Chondrocyte (in vitro differentiated cells): Measurements from ENCODE around the gene ADCY5. TPM values are rescaled to one million over a fixed set of nuclear protein-coding genes. Genes with fewer than 3 reads are reported as not detected.

Experiments used
- DNase-seq: peaks from one replicate; pipeline ENCODE4 v3.0.0; 2021; ENCODE audit warnings: mixed read lengths, low spot score
- H3K27ac Mint-ChIP-seq: one replicate; pipeline ENCODE4 v1.8.0; 2021; ENCODE audit warnings: mild to moderate bottlenecking, moderate library complexity, mixed read lengths; ENCODE audit not compliant: unreplicated experiment
- H3K27me3 Mint-ChIP-seq: 2 replicates; pipeline ENCODE4 v1.8.0; 2021; ENCODE audit warnings: low read depth, mixed read lengths
- H3K36me3 Mint-ChIP-seq: 2 replicates; pipeline ENCODE4 v1.8.0; 2021; ENCODE audit warnings: low read depth, mixed read lengths
- H3K4me1 Mint-ChIP-seq: 2 replicates; pipeline ENCODE4 v1.8.0; 2021; ENCODE audit warnings: low read depth, mild to moderate bottlenecking, mixed read lengths
- H3K4me3 Mint-ChIP-seq: one replicate; pipeline ENCODE4 v1.8.0; 2021; ENCODE audit warnings: mild to moderate bottlenecking, moderate library complexity, mixed read lengths; ENCODE audit not compliant: unreplicated experiment
- H3K9me3 Mint-ChIP-seq: 2 replicates; pipeline ENCODE4 v1.8.0; 2021; ENCODE audit warnings: low read depth, mixed read lengths
- CTCF ChIP-seq: fragments of 200-600 bp; sonication (generic); IDR thresholded peaks from 2 replicates; pipeline ENCODE4 v1.5.0; 2021; ENCODE audit warnings: antibody characterized with exemption, mild to moderate bottlenecking, moderate library complexity
- total RNA-seq: library from RNA; stranded (reverse); gene quantifications from 3 replicates; pipeline ENCODE4 v1.2.1, GENCODE V29; 2021

ADCY5 gene
- total RNA-seq, 1 donor from 2014 or later = 8.0 TPM

GRCh38 chr3:123305192-123305591 lies 143.7 kb downstream of the ADCY5 start:
- Mint-ChIP-seq H3K9me3 (no peaks in the 10 kb centered on the region), H3K36me3 (peaks cover 14% of the 10 kb centered on the region), H3K4me1 (no peaks in the 10 kb centered on the region), H3K27me3 (peaks cover 8% of the 10 kb centered on the region), H3K27ac (no peak overlapping the region), H3K4me3 (no peak overlapping the region)
- no peak for DNase-seq
- no peak for TF ChIP-seq CTCF

- Mint-ChIP-seq H3K27ac (no peak overlapping the region), H3K4me3 (no peak overlapping the region), H3K4me1 (no peaks in the 10 kb centered on the region), H3K36me3 (peaks cover 11% of the 10 kb centered on the region), H3K9me3 (no peaks in the 10 kb centered on the region), H3K27me3 (peaks cover 8% of the 10 kb centered on the region)
- no peak for TF ChIP-seq CTCF
- peak; percentile 63 for DNase-seq
Observed at GRCh38 chr3:123303976-123304560, 144.8 kb downstream of the ADCY5 start.

- Mint-ChIP-seq H3K9me3 (no peaks in the 10 kb centered on the region), H3K27me3 (peaks cover 5% of the 10 kb centered on the region), H3K4me1 (no peaks in the 10 kb centered on the region), H3K4me3 (no peak overlapping the region), H3K36me3 (peaks cover 8% of the 10 kb centered on the region), H3K27ac (no peak overlapping the region)
- no peak for TF ChIP-seq CTCF
- DNase-seq = peak; percentile 59
Observed at GRCh38 chr3:123302961-123303360, 145.9 kb downstream of the ADCY5 start.

- H3K27ac Mint-ChIP-seq = no peak overlapping the region
- H3K36me3 Mint-ChIP-seq = peaks cover 6% of the 10 kb centered on the region
- H3K4me1 Mint-ChIP-seq = no peaks in the 10 kb centered on the region
- peak; percentile 52 for DNase-seq
- TF ChIP-seq CTCF = no peak
- H3K27me3 Mint-ChIP-seq = peaks cover 4% of the 10 kb centered on the region
- H3K4me3 Mint-ChIP-seq = no peak overlapping the region
- no peaks in the 10 kb centered on the region for H3K9me3 Mint-ChIP-seq
Observed at GRCh38 chr3:123301331-123302184, 147.3 kb downstream of the ADCY5 start.

- Mint-ChIP-seq H3K9me3 (no peaks in the 10 kb centered on the region), H3K27me3 (peaks cover 4% of the 10 kb centered on the region), H3K27ac (no peak overlapping the region), H3K36me3 (peaks cover 6% of the 10 kb centered on the region), H3K4me3 (no peak overlapping the region), H3K4me1 (no peaks in the 10 kb centered on the region)
- peak; percentile 28 for DNase-seq
- no peak for TF ChIP-seq CTCF
Observed at GRCh38 chr3:123300583-123300982, 148.3 kb downstream of the ADCY5 start.
